ENCODE results near the gene PAX1. TPM values are rescaled to one million over a fixed set of nuclear protein-coding genes. Genes with fewer than 3 reads are reported as not detected.

Gene PAX1
- total RNA-seq, 2 experiments from 2014 or later, result not detected

DNA sequence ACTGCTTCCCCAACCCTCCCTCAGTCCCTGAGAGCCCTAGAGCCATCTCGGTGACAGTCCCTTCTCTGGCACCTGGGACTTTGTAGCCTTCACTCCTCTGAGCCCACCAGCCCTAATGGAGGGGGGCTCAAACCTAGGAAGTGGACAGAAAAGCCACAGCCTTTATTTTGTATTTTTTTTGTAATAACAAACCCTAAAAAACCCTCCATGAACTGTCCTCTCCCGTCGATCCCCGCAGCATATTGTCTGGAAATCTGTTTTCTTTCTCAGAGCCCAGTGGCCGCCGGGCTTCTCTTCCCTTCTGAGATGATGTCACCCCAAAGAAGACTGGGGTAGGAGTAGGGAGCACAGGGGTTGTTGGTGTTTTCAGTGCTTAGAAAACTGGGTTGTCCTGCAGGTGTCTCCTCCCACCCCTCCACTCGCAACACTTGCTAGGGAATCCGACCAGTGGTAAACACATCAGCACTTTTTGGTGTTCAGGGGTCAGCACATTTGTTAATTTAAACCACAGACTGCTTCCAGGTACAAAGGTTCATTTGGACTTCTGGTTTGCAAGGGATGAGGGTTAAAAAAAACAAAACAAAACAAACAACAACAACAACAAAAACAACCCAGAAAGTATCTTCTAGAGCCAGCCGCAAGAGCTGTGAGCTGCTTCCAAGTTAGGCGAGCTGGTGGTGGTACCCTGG, 9.9 kb downstream of the PAX1 start:
- TF ChIP-seq, protein P1, sequence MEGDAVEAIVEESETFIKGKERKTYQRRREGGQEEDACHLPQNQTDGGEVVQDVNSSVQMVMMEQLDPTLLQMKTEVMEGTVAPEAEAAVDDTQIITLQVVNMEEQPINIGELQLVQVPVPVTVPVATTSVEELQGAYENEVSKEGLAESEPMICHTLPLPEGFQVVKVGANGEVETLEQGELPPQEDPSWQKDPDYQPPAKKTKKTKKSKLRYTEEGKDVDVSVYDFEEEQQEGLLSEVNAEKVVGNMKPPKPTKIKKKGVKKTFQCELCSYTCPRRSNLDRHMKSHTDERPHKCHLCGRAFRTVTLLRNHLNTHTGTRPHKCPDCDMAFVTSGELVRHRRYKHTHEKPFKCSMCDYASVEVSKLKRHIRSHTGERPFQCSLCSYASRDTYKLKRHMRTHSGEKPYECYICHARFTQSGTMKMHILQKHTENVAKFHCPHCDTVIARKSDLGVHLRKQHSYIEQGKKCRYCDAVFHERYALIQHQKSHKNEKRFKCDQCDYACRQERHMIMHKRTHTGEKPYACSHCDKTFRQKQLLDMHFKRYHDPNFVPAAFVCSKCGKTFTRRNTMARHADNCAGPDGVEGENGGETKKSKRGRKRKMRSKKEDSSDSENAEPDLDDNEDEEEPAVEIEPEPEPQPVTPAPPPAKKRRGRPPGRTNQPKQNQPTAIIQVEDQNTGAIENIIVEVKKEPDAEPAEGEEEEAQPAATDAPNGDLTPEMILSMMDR (conservative IDR thresholded peaks at IDR 0.05; ENCODE audit: low read length), result no peak
- no peak for TF ChIP-seq EZH2phosphoT487 (IDR thresholded peaks at IDR 0.05; ENCODE audit: borderline replicate concordance, low read depth, low read length)
- Histone ChIP-seq H3K9me3 (ENCODE audit: low read length) (no peaks in the 10 kb centered on the region), H3K4me2 (ENCODE audit: low read length) (no peak overlapping the region), H2AFZ (ENCODE audit: low read length) (no peak overlapping the region), H3K9me2 (ENCODE audit: insufficient read depth, low read length) (no peaks in the 10 kb centered on the region), H4K20me1 (ENCODE audit: insufficient read depth, low read length) (no peaks in the 10 kb centered on the region), H3K79me2 (ENCODE audit: insufficient read depth, low read depth, low read length) (no peaks in the 10 kb centered on the region), H3K4me3 (ENCODE audit: low read depth, low read length, poor library complexity, severe bottlenecking) (no peak overlapping the region), H3K27ac (ENCODE audit: low read depth, low read length, poor library complexity, severe bottlenecking) (no peak overlapping the region), H3K36me3 (ENCODE audit: insufficient read depth, low read length) (no peaks in the 10 kb centered on the region), H3K4me1 (ENCODE audit: insufficient read depth, low read length, poor library complexity, severe bottlenecking) (no peaks in the 10 kb centered on the region)
- no TSS peak for BruUV-seq (replicated peaks)
- intact Hi-C loops (cut with micrococcal nuclease; ENCODE audit: unreplicated experiment), result loop anchor here (5.0 to 10.0 kb wide), 3 partner anchors 73 to 529 kb away; no protein-coding TSS in a partner anchor
- CTCF ChIA-PET (ENCODE audit: unreplicated experiment), result no interaction called here
- no peak for DNase-seq (ENCODE audit: low spot score)
- POLR2A ChIA-PET, result no interaction called here

DNA sequence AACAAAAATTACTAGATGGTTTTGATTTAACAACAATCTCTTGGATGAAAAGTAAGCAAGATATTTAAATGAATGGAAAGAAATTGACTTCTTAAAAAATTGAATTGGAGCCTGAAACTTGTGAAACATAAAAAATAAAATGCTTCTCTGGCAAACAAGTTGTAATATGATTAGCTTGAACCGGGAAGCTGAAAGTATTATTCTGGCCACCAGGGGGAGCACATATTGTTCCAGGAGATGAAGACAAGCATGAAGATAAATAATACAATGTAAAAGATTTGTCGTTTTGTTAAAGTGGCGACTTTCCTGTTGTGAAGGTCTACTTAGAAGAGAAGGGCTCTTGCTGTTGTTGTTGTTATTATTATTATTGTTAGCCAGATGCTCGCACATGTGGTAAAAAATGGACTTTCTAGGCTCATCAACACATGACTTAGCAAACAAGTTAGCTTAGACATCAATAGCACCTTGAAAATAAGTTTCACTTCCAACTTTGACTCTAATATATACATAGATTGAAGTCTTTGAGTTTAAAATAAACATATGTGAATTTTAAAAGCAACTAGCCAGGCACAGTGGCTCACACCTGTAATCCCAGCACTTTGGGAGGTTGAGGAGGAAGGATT, 14.2 kb downstream of the PAX1 start:
- Histone ChIP-seq H3K9me2 (ENCODE audit: insufficient read depth, low read length) (no peaks in the 10 kb centered on the region), H3K36me3 (ENCODE audit: insufficient read depth, low read length) (no peaks in the 10 kb centered on the region), H3K4me2 (ENCODE audit: low read length) (no peak overlapping the region), H3K27ac (ENCODE audit: low read depth, low read length, poor library complexity, severe bottlenecking) (no peak overlapping the region), H4K20me1 (ENCODE audit: insufficient read depth, low read length) (no peaks in the 10 kb centered on the region), H3K4me3 (ENCODE audit: low read depth, low read length, poor library complexity, severe bottlenecking) (no peak overlapping the region), H2AFZ (ENCODE audit: low read length) (no peak overlapping the region; the same call in 1 of the 2 replicates), H3K9me3 (ENCODE audit: low read length) (no peaks in the 10 kb centered on the region), H3K79me2 (ENCODE audit: insufficient read depth, low read depth, low read length) (no peaks in the 10 kb centered on the region), H3K4me1 (ENCODE audit: insufficient read depth, low read length, poor library complexity, severe bottlenecking) (no peaks in the 10 kb centered on the region)
- intact Hi-C loops (cut with micrococcal nuclease; ENCODE audit: unreplicated experiment), result loop anchor here (5.0 to 10.0 kb wide), 3 partner anchors 77 to 525 kb away; no protein-coding TSS in a partner anchor
- no TSS peak for BruUV-seq (replicated peaks)
- TF ChIP-seq, protein P1 (conservative IDR thresholded peaks at IDR 0.05; ENCODE audit: low read length), result peak; percentile 97
- TF ChIP-seq EZH2phosphoT487 (IDR thresholded peaks at IDR 0.05; ENCODE audit: borderline replicate concordance, low read depth, low read length), result no peak
- peak; percentile 60 for DNase-seq (ENCODE audit: low spot score)
- POLR2A ChIA-PET, result interaction anchor here (0.5 to 1.7 kb wide), 6 partner anchors 20 to 385 kb away, joined by 3 to 7 read pairs (median 4); no protein-coding TSS in a partner anchor
- CTCF ChIA-PET (ENCODE audit: unreplicated experiment), result interaction anchor here (0.8 to 1.3 kb wide), 3 partner anchors 20 to 23 kb away, joined by 3 to 4 read pairs (median 4); no protein-coding TSS in a partner anchor

DNA sequence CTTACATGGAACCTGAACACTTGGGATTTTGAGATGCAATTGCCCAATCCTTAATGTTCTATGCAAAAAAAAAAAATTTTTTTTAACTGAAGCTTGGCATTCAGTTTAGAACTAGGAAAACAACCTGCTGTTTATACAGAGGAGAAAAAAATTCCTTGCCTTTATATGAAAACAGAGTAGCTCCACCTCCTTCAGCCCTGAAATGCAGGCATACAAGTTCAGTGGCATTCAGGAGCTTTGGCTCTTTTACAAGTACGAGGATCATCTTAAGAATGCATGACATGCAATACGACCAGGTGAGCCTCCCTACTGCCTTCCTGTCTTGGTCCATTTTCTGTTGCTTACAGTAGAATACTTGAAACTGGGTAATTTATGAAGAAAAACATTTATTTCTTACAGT, 20.4 kb downstream of the PAX1 start:
- Histone ChIP-seq H3K4me2 (ENCODE audit: low read length) (no peak overlapping the region), H3K9me2 (ENCODE audit: insufficient read depth, low read length) (no peaks in the 10 kb centered on the region), H4K20me1 (ENCODE audit: insufficient read depth, low read length) (no peaks in the 10 kb centered on the region), H3K36me3 (ENCODE audit: insufficient read depth, low read length) (no peaks in the 10 kb centered on the region), H2AFZ (ENCODE audit: low read length) (no peak overlapping the region), H3K4me3 (ENCODE audit: low read depth, low read length, poor library complexity, severe bottlenecking) (no peak overlapping the region), H3K4me1 (ENCODE audit: insufficient read depth, low read length, poor library complexity, severe bottlenecking) (no peaks in the 10 kb centered on the region), H3K79me2 (ENCODE audit: insufficient read depth, low read depth, low read length) (no peaks in the 10 kb centered on the region), H3K9me3 (ENCODE audit: low read length) (no peaks in the 10 kb centered on the region), H3K27ac (ENCODE audit: low read depth, low read length, poor library complexity, severe bottlenecking) (no peak overlapping the region)
- no peak for DNase-seq (ENCODE audit: low spot score)
- ChIA-PET POLR2A (no interaction called here), CTCF (ENCODE audit: unreplicated experiment) (no interaction called here)
- intact Hi-C loops (cut with micrococcal nuclease; ENCODE audit: unreplicated experiment), result no loop called here
- TF ChIP-seq, protein P1 (conservative IDR thresholded peaks at IDR 0.05; ENCODE audit: low read length), result no peak
- TF ChIP-seq EZH2phosphoT487 (IDR thresholded peaks at IDR 0.05; ENCODE audit: borderline replicate concordance, low read depth, low read length), result no peak
- BruUV-seq (replicated peaks), result no TSS peak

Measured in OCI-LY7 (cell line).